Measurements from ENCODE around the gene MSLN.
"Not testable (repeated sequence)": the region's sequence is repeated elsewhere in the genome, so short reads cannot be mapped to it uniquely, and the experiment has no call there.

The MSLN gene

DNA sequence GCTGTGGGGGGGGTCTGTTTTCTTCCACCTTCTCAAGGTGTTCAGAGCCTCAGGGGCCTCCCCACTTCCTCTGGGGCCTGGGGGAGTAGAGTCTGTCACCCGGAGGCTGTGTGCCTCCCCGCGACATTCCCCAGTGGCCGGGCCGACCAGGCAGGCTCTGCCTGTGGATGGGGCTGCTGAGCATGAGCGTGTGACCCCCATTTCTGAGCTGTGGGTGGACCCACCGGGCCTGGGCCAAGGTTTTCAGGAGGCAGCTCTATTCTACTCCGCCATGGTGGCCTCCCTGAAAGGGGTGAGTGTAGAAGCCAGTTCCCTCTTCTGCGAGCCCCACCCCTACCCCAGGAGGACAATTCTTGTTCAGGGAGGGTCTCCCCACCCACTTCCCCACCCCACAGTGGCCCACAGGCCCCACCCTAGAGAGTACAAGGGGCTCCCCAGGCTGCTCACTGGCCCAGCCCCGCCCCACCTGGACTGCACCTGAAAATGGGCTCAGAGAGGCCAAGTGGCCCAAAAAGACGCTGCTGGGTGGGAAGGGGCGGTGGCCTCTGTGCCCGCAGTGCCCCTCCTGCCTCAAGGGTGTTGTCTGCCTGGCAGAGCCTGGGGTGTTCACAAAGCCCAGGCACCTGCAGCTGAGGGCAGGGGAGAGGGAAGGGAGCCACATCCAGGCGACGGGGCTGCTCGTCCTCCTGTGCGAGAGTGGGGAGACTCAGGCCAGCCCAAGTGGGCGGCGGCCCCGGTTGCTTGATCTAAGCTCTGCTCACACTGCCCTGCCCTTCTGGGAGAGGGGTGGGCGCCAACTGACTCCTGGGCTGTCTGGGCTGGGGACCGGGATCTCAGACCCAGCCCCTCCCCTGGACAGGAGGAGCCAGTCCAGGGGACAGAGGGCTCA is 1.3 kb downstream of the MSLN start:
- DNase-seq, result no peak

DNA sequence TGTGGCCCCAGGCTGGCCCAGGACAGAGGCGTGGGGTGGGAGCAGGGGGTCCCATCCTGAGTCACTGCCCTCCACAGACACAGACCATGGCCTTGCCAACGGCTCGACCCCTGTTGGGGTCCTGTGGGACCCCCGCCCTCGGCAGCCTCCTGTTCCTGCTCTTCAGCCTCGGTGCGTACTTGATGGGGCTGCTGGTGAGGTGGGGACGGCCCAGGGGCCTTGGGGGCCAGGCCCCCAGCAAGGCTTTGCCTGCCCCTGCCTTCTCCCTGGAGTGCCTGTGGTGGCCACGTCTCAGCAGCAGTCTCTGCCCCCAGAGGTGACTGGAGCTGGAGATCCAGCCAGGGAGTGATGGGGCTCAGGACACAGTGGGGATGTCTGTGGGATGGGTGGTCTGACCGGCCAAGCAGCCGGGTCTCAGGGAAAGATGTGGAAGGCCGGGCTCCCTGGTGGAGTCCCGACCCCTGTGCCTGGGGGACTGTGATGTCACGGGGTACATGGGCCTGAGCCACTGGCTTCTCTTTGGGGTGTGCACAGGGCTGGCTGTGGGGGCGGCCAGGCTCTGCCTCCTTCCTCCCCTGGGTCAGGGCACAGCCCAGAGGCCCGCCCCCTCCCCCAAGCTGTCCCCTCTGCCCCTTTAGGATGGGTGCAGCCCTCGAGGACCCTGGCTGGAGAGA is 2.2 kb downstream of the MSLN start:
- no peak for DNase-seq

DNA sequence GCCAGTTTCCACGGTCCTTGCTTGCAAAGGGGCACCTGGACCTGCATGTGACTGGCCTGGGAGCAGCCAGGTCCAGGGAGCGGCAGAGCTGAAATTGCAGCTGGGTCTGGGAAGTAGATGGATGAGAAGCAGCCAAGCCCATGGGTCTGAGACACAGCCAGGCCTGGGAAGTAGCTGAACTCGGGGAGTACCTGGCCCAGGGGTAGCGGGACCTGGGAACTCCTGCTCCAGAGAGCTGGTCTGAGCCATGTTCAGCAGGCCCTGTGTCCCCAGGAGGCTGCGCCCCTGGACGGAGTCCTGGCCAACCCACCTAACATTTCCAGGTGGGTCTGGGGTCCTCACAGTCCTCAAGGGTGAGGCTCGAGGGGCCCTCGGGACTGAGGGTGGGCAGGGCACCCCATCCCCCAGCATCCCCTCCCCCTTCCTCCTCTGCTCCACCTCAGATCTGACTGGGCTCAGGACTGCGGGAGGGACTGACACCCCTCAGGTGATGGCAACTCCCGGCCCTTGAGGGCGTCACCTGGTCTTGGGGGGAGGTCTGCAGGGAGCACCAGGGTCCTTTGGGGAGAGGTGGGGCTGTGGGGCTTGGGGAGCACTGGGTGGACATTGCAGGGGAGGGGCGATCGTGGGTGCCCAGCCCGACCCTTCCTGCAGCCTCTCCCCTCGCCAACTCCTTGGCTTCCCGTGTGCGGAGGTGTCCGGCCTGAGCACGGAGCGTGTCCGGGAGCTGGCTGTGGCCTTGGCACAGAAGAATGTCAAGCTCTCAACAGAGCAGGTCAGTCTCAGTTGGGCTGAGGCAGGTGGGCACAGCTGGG is 3.0 kb downstream of the MSLN start:
- no peak for DNase-seq

DNA sequence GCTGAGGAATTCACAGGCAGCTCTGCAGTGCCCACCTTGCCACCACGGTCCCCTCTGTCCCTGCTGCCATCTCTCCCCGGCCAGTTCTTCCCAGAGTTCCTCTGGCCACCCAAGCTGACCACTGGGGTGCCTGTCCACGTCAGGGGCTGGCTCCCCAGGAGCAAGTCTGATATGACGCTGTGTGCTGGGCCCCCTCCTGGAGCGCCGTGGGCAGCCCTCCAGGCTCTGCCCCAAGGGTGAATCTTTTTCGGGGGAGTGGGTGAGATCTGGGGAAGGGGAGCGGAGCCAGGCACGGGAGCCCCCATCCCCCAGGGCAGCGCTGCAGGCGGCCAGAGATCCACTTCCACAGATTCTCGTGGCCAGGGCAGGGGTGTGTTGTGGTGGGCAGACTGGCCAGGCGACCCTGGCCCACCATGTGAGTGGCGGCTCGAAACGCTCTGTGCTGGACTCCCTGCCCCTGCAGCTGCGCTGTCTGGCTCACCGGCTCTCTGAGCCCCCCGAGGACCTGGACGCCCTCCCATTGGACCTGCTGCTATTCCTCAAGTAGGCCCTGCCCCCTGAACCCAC is 3.7 kb downstream of the MSLN start:
- no peak for DNase-seq

DNA sequence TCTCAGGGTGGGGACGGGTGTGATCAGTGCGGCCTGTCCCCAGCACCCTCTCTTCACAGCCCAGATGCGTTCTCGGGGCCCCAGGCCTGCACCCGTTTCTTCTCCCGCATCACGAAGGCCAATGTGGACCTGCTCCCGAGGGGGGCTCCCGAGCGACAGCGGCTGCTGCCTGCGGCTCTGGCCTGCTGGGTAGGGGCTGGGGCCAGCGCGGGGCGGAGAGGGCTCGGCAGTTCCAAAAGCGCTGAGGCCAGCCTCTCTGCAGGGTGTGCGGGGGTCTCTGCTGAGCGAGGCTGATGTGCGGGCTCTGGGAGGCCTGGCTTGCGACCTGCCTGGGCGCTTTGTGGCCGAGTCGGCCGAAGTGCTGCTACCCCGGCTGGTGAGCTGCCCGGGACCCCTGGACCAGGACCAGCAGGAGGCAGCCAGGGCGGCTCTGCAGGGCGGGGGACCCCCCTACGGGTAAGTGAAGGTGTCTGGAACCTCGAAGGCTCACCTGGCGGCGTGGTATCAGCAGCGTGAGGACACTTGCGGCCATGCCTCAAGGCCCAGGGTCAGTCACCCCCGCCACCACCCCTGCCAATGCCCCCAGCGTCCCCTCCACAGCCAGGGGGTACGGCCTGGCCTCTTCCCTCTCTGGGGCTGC is 4.4 kb downstream of the MSLN start:
- no peak for DNase-seq

- no peak for DNase-seq
Observed at GRCh38 chr16:765488-765865, 4.9 kb downstream of the MSLN start.

- no peak for DNase-seq
Observed at GRCh38 chr16:766008-766819, 5.7 kb downstream of the MSLN start.

- DNase-seq, result no peak
Observed at GRCh38 chr16:766820-767640, 6.5 kb downstream of the MSLN start.

DNA sequence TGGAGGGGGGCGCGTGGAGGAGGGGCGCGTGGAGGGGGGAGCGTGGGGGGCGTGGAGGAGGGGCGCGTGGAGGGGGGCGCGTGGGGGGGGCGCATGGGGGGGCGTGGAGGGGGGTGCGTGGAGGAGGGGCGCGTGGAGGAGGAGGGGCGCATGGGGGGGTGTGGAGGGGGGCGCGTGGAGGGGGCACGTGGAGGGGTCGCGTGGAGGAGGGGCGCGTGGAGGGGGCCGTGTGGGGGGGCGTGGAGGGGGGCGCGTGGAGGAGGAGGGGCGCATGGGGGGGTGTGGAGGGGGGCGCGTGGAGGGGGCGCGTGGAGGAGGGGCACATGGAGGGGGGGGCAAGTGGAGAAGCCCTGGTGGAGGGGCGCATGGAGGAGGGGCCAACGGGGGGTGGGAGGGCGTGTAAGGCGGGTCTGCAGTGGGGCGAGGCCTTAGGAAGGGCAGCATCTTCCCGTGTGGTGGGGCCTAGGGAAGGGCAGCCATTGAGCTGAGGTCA is 7.3 kb downstream of the MSLN start:
- no peak for DNase-seq

- no peak for DNase-seq
Observed at GRCh38 chr16:768428-768827, 7.9 kb downstream of the MSLN start.

- no peak for DNase-seq
Observed at GRCh38 chr16:769184-769784, 8.8 kb downstream of the MSLN start.

- DNase-seq, result no peak
Observed at GRCh38 chr16:769934-770333, 9.4 kb downstream of the MSLN start.

- no peak for DNase-seq
Observed at GRCh38 chr16:770411-770810, 9.9 kb downstream of the MSLN start.

- no peak for DNase-seq
Observed at GRCh38 chr16:772959-773358, 12.4 kb downstream of the MSLN start.

DNA sequence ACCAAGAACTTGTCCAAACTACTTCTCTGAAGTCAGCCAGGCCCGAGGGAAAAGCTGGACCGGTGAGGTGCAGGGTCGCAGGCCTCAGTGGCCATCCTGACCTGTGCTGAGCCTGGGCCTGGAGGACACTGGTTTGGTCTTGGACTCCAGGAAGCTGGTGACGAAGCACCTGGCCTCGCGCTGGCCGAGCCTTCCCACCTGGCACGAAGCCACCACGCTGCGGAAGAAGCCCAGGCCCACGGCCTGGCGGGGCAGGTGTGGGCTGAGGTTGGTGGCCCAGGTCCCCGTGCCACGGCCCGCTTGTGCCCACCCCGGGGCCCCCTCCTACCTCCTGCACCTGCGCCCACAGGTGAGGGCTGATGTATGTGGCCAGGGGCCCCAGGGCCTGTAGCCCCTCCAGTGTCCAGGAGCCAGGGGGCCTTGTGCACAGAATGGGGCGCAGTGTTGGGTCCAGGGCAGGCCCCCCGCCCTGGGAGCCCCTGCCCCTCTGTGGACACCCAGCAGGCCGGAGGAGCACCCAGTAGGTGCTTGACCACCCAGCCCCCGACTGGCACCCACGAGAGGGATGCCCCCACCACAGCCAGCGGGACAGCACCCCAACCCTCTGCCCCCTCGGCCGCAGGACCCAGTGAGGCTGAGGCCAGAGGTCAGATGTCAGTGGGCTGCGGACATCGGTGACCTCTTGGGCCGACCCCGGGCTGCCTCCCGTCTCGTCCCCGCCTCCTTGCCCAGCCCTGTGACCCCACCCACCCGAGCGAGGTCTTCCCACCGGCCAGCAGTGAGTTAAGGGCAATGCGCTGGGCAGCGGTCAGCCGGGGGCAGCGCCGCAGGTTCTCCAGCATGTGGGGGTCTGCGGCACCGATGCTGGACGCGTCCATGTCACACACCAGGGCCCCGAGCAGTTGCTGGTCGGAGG is 13.8 kb downstream of the MSLN start:
- DNase-seq, result no peak

GRCh38 chr16:775236-775796 is 14.8 kb downstream of the MSLN start:
- DNase-seq, result no peak

DNA sequence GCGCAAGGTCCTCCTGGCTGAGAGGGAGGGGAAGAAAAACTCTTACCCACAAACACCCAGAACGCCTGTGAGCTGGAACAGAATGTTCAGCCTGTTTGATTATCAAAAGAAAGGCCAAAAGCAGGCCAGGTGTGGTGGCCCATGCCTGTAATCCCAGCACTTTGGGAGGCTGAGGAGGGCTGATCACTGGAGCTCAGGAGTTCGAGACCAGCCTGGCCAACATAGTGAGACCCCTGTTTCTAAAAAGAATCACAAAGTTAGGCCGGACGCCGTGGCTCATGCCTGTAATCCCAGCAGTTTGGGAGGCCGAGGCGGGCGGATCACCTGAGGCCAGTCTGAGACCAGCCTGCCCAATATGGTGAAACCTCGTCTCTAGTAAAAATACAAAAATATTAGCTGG is 15.8 kb downstream of the MSLN start:
- not testable (repeated sequence) for DNase-seq

GRCh38 chr16:776824-777223 is 16.3 kb downstream of the MSLN start:
- DNase-seq, result no peak

DNA sequence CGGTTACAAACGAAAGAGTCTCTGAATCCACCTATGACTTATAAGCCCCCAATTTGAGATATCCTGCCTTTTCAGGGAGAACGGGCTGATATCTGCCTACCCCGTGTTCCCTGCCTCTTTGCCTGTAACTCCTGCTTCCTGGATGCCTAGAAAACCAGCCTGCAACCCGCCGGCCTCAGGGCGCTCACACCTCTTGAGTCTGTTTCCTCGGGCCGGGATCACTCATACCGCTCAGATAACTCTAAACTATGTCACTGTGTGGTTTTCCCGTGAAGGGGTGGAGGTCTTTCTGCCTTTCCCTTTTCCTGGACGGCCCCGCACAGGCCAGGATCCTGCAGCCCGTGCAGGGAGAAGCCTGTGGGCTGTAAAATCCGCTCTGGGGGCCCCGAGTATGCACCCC is 17.3 kb downstream of the MSLN start:
- no peak for DNase-seq
